A673 (cell line): ENCODE measurements around the gene RHOA. TPM values are rescaled to one million over a fixed set of nuclear protein-coding genes. Genes with fewer than 3 reads are reported as not detected.

Experiments used
- BruUV-seq: library from RNA; stranded (reverse); fragments of 400-500 nt; replicated peaks from 2 replicates; lab custom pipeline; 2021; lab: Mats Ljungman, UMichigan
- CTCF ChIA-PET: fragments of 300-600 bp; sonication (Branson Sonifier 250); formaldehyde crosslinking; loops from one replicate; lab custom pipeline; 2022; ENCODE audit warnings: antibody characterized with exemption; lab: Charles Lee
- POLR2A ChIA-PET: fragments of 300-600 bp; sonication (Branson Sonifier 250); formaldehyde crosslinking; loops from one replicate; lab custom pipeline; 2022; ENCODE audit warnings: antibody characterized with exemption; ENCODE audit not compliant: low non-redundant PET; lab: Charles Lee
- DNase-seq: peaks from one replicate; pipeline ENCODE4 v3.0.0-alpha.2; 2015; ENCODE audit warnings: low spot score
- H3K27ac ChIP-seq: fragments of 200-600 bp; sonication (generic); 2 replicates; pipeline ENCODE4 v1.5.1; 2016; ENCODE audit warnings: mixed run types, low read depth, mild to moderate bottlenecking, mixed read lengths, antibody characterized with exemption, low read length; ENCODE audit not compliant: poor library complexity, severe bottlenecking
- H3K27me3 ChIP-seq: fragments of 200-600 bp; sonication (generic); replicated peaks from 2 replicates; pipeline ENCODE4 v1.6.1; 2017; ENCODE audit warnings: mixed run types, low read depth, mild to moderate bottlenecking, mixed read lengths, antibody characterized with exemption, low read length; ENCODE audit not compliant: insufficient read depth, poor library complexity
- H3K36me3 ChIP-seq: fragments of 200-600 bp; sonication (generic); 2 replicates; pipeline ENCODE4 v1.6.1; 2016; ENCODE audit warnings: mixed run types, mild to moderate bottlenecking, mixed read lengths, antibody characterized with exemption, low read length; ENCODE audit not compliant: insufficient read depth, poor library complexity, severe bottlenecking
- H3K4me1 ChIP-seq: fragments of 200-600 bp; sonication (generic); 2 replicates; pipeline ENCODE4 v1.6.1; 2017; ENCODE audit warnings: mixed run types, mild to moderate bottlenecking, mixed read lengths, antibody characterized with exemption, low read length; ENCODE audit not compliant: insufficient read depth, poor library complexity, severe bottlenecking
- H3K4me3 ChIP-seq: fragments of 200-600 bp; sonication (generic); 2 replicates; pipeline ENCODE4 v1.5.1; 2016; ENCODE audit warnings: low read depth, mixed run types, mild to moderate bottlenecking, mixed read lengths, low read length; ENCODE audit not compliant: poor library complexity, severe bottlenecking
- H3K9me3 ChIP-seq: fragments of 200-600 bp; sonication (generic); 2 replicates; pipeline ENCODE4 v1.6.1; 2016; ENCODE audit warnings: mixed run types, low read depth, mild to moderate bottlenecking, mixed read lengths, antibody characterized with exemption, low read length; ENCODE audit not compliant: poor library complexity, severe bottlenecking
- EZH2 ChIP-seq: fragments of 200-600 bp; sonication (generic); IDR thresholded peaks from 2 replicates; pipeline ENCODE4 v1.6.1; 2017; ENCODE audit warnings: borderline replicate concordance, low read depth, mild to moderate bottlenecking, mixed read lengths, antibody characterized with exemption, low read length; ENCODE audit not compliant: poor library complexity, severe bottlenecking
- intact Hi-C: fragments of 100-400 bp; cut with micrococcal nuclease; formaldehyde crosslinking; loops from one replicate; pipeline ENCODE4 v1.10.0; 2022; ENCODE audit not compliant: unreplicated experiment
- total RNA-seq: library from RNA; stranded (reverse); gene quantifications from 2 replicates; pipeline ENCODE4 v1.2.3, GENCODE V29; 2021
- TF ChIP-seq, protein P1 (sequence below): fragments of 300-800, 200-600 bp; sonication (generic); conservative IDR thresholded peaks from 2 replicates; pipeline ENCODE4 v1.5.1; 2017; ENCODE audit warnings: low read depth, mild to moderate bottlenecking, antibody characterized with exemption, low read length, moderate library complexity, mixed read lengths

RHOA gene
- total RNA-seq, 1 experiment from 2014 or later: 198 TPM

DNA sequence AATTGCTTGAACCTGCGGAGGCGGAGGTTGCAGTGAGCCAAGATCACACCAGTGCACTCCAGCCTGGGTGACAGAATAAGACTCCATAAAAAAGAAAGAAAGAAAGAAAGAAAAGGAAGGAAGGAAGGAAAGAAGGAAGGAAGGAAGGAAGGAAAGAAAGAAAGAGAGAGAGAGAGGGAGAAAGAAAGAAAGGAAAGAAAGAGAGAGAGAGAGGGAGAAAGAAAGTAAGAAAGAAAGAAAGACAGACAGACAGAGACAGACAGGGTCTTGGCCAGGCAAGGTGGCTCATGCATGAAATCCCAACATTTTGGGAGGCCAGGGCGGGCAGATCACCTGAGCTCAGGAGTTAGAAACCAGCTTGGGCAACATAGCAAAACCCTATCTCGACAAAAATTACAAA, 41.8 kb upstream of the RHOA start:
- no peaks in the 10 kb centered on the region for H3K36me3 ChIP-seq
- no peaks in the 10 kb centered on the region for H3K9me3 ChIP-seq
- H3K27me3 ChIP-seq: no peaks in the 10 kb centered on the region
- TF ChIP-seq, protein P1, sequence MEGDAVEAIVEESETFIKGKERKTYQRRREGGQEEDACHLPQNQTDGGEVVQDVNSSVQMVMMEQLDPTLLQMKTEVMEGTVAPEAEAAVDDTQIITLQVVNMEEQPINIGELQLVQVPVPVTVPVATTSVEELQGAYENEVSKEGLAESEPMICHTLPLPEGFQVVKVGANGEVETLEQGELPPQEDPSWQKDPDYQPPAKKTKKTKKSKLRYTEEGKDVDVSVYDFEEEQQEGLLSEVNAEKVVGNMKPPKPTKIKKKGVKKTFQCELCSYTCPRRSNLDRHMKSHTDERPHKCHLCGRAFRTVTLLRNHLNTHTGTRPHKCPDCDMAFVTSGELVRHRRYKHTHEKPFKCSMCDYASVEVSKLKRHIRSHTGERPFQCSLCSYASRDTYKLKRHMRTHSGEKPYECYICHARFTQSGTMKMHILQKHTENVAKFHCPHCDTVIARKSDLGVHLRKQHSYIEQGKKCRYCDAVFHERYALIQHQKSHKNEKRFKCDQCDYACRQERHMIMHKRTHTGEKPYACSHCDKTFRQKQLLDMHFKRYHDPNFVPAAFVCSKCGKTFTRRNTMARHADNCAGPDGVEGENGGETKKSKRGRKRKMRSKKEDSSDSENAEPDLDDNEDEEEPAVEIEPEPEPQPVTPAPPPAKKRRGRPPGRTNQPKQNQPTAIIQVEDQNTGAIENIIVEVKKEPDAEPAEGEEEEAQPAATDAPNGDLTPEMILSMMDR: no peak
- no peak for TF ChIP-seq EZH2
- ChIA-PET CTCF (no interaction called here), POLR2A (no interaction called here)
- no peak overlapping the region for H3K27ac ChIP-seq
- intact Hi-C loops: no loop called here
- BruUV-seq: no TSS peak
- H3K4me3 ChIP-seq: no peak overlapping the region
- no peak for DNase-seq
- no peaks in the 10 kb centered on the region for H3K4me1 ChIP-seq

DNA sequence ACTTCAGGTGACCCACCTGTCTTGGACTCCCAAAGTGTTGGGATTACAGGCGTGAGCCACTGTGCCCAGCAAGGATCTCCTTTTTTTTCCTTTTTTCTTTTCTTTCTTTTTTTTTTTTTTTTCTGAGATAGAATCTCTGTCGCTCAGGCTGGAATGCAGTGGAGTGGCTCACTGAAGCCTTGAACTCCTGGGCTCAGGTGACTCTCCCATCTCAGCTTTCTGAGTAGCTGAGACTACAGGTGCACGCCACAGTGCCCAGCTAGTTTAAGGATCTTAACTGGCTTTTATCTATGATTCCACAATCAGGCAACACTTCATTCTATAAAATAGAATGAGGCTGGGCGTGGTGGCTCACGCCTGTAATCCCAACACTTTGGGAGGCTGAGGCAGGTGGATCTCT, 33.6 kb upstream of the RHOA start:
- ChIA-PET POLR2A (no interaction called here), CTCF (no interaction called here)
- BruUV-seq: no TSS peak
- Histone ChIP-seq H3K27ac (no peak overlapping the region), H3K4me1 (no peaks in the 10 kb centered on the region), H3K27me3 (no peaks in the 10 kb centered on the region), H3K36me3 (no peaks in the 10 kb centered on the region), H3K9me3 (no peaks in the 10 kb centered on the region), H3K4me3 (no peak overlapping the region)
- TF ChIP-seq, protein P1: no peak
- TF ChIP-seq EZH2: no peak
- intact Hi-C loops: loop anchor here (5.0 to 10.0 kb wide), 4 partner anchors 103 to 458 kb away; partner anchors contain the start of genes KLHDC8B and USP4
- DNase-seq: no peak

DNA sequence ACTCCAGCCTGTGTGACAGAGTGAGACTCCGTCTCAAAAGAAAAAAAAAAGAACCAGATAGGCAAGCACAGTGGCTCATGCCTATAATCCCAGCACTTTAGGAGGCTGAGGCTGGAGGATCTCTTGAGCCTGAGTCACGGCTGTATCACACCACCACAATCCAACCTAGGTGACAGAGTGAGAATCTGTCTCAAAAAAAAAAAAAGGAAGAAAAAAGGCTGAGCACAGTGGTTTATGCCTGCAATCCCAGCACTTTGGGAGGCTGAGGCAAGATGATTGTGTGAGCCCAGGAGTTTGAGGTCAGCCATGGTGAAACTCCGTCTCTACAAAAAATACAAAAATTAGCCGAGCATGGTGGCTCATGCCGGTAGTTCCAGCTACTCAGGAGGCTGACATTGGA, 23.0 kb upstream of the RHOA start:
- Histone ChIP-seq H3K4me3 (no peak overlapping the region), H3K27me3 (no peaks in the 10 kb centered on the region), H3K36me3 (no peaks in the 10 kb centered on the region), H3K27ac (no peak overlapping the region), H3K9me3 (no peaks in the 10 kb centered on the region), H3K4me1 (no peaks in the 10 kb centered on the region)
- TF ChIP-seq, protein P1: no peak
- no peak for TF ChIP-seq EZH2
- ChIA-PET POLR2A (no interaction called here), CTCF (no interaction called here)
- intact Hi-C loops: no loop called here
- DNase-seq: no peak
- BruUV-seq: no TSS peak
